HG03159 (cell line): ENCODE results near the gene PRUNE2.

Experiments used
- ATAC-seq: cut with Tn5 transposase; IDR thresholded peaks from one replicate; pipeline ENCODE4 v1.9.1; 2021; ENCODE audit warnings: mild to moderate bottlenecking, moderate library complexity; ENCODE audit not compliant: unreplicated experiment

PRUNE2 gene

GRCh38 chr9:76581731-76582130 is 324.2 kb downstream of the PRUNE2 start:
- ATAC-seq, result no peak

GRCh38 chr9:76580820-76581219 is 325.1 kb downstream of the PRUNE2 start:
- no peak for ATAC-seq

DNA sequence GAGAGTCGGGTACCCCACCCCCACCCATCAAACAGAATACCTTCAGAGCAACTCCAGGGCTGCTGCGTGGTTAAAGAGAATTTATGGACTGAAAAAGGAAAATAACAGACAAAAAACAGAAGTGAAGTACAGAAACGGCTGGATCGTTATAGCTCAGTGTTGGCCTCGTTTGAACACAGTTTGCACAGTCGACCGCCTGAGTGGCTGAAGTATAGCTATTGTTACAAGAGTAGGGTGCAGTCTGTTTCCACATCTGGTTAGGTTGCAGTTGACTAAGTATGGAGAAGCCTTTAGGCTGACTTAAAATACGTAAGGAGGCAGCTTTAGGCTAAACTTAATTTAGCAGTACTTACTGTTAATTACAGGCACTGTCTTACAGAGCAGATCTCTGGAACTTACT is 325.7 kb downstream of the PRUNE2 start:
- no peak for ATAC-seq

DNA sequence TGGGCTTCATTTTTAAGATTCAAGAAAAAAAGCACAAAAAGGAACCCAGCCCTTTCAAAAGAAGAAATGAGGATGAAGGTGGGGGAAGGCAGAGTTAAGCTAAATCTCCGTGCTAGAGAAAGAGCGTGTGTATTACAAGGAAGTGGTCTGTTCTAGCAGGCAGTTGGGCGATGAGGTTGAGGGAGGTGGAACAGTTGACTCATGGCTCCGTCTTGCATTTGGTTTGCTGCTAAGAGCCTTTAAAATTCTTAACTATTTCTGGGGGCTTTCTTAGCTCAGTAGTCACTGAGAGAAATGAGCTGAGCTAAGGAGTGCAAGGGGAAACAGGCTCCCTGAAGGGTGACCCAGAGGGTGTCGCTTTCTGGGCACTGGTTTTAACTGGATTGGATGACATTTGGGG is 329.6 kb downstream of the PRUNE2 start:
- ATAC-seq, result peak; percentile 83

DNA sequence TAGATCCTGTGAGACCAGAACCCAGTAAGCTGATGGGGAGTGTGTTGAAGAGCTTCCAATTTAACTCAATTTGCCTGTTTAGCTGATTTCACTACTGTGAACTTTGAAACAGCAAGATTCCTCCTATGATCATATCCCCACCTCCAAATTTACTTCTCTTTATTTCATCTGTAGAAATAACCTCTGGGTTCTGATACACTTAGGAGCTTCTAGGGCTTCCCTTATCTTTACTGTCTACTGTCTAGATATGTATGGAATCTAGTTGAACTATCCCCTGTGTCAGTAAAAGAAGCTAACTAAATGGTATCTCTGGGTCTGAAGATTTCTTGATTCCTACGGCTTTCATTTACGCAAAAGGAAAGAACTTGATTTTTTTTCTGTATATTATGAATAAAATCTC is 330.2 kb downstream of the PRUNE2 start:
- no peak for ATAC-seq

DNA sequence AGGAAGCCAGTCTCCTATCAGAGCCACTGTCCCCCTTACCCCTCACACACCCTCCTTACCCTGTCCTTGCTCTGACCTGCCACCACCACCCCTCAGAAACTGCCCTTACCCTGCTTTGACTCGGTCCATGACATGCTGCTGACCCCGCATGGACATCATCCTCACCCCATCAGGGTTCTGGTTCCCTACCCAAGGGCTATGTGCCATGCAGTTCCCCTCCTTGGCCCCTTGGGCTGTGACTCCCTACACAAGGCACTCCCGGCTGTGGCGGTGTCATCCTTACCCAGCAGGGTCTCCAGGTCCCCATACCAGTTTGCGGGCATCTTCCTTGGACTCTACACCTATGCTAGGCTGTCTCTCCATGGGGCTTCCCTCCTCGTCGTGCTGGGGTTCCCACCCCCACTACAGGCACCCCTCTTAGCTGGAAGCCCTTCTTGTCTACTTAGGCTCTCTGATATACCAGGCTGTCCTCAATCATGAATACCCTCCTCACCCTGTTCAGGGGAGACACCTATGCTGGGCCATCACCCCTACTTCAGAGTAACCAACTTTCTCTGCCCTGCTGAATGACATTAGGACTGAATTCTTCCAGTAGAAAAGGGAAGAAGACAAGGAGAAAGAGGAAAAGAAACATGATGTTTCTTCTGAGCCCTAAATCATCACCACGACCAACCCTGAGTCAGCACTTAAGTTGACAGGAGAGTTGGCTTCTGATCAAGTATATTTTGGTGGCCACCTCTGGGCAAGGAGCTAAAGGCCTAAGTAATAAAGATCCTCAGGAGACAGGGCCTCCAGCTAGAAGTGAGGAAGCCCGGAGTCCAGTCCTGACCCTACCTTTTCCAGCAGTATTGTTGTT is 331.8 kb downstream of the PRUNE2 start:
- no peak for ATAC-seq

DNA sequence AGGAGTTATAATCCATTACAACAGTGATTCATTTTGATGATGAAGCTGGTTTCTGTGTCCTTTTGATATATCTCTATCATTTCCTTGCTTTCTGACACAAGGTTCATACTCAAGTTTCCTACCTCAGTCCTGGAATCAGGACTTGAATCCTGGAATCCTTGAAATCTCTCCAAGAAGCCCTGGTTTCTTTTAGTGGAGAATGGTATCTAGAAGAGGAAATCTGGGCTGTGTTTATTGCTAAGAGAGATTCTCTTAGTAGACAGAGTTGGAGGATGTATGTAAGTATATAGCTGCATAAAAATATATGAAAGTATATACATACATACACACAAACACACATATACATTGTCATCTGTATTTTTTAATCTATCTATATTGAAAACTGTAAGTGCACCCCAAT is 332.5 kb downstream of the PRUNE2 start:
- no peak for ATAC-seq

GRCh38 chr9:76572151-76572550 is 333.8 kb downstream of the PRUNE2 start:
- no peak for ATAC-seq

GRCh38 chr9:76571743-76572146 is 334.2 kb downstream of the PRUNE2 start:
- no peak for ATAC-seq

DNA sequence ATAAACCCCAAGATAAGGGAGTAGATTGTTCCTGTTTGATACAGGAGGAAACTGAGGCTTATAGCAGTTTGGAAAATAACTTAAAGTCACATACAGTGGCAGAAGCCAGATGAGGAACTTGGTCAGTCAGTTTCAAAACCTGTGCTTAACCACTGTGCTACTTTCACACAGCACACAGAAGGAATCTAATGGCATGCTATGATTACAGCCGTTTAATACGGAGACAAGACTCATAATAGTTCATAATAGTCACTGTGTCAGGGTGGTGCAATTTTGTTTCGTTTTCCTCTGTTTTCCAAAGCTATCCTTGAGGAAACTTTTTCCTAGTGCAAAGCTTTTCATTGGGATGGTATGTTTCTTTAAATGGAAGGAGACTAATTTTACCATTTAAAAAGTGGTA is 334.6 kb downstream of the PRUNE2 start:
- peak; percentile 90 for ATAC-seq

DNA sequence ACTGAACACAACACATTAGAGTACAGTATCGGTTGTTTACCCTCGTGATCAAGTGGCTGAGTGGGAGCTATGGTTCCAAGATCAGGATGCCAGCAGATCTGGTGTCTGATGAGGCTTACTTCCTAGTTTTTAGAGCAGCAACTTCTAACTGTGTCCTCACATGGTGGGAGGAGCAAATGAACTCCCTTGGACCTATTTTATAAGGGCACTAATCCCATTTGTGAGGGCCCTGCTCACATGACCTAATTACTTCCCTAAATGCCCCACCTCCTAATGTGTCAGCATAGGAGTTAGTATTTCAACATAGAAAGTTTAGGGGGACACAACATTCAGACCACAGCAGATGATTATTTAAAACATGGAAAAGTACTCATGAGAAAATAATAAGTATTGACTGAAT is 335.1 kb downstream of the PRUNE2 start:
- no peak for ATAC-seq

DNA sequence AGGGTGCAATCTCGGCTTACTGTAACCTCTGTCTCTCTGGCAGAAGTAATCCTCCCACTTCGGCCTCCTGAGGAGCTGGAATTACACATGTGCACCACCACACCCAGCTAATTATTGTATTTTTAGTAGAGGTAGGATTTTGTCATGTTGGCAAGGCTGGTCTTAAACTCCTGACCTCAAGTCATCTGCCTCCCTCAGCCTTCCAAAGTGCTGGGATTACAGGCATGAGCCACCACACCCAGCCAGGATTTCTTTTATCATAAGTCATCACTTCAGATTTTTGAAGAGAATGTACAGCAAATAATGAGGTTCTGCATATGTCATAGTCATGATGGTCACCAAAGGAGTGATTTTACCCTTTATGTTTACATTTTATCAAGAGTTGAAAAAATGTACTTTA is 338.8 kb downstream of the PRUNE2 start:
- ATAC-seq, result no peak

GRCh38 chr9:76564297-76564696 is 341.6 kb downstream of the PRUNE2 start:
- ATAC-seq, result no peak

GRCh38 chr9:76562511-76562911 is 343.4 kb downstream of the PRUNE2 start:
- peak; percentile 90 for ATAC-seq

DNA sequence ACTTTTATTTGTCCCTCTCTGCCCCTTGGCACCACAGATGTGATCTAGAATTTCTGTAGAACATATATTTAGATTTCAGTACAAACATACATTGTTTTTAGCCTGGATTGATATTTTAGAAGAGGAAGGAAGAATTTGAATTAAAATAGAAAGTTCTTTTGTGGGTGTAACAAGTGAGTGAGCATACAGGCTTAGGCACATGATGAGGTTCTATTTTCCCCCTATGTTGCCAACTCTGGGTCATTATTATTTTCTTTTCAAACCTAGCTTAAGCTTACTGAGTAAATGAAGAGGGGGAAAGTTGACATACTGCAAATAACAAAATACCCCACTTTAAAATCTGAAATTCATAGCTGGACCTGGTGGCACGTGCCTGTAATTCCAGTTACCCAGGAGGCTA is 344.0 kb downstream of the PRUNE2 start:
- peak; percentile 14 for ATAC-seq
